CD8-positive, alpha-beta memory T cell (primary cell): Measurements from ENCODE around the gene UBASH3A. TPM values are rescaled to one million over a fixed set of nuclear protein-coding genes. Genes with fewer than 3 reads are reported as not detected.
A peak's percentile ranks its signal among the peaks of the same experiment; 100 is the strongest.

Source experiments
- CTCF ChIA-PET: fragments of 350-600 bp; sonication (Branson Sonifier 250); formaldehyde crosslinking; loops from one replicate; lab custom pipeline; 2021; ENCODE audit warnings: antibody characterized with exemption; lab: Charles Lee
- POLR2A ChIA-PET: fragments of 350-600 bp; sonication (Branson Sonifier 250); formaldehyde crosslinking; loops from one replicate; lab custom pipeline; 2021; ENCODE audit warnings: antibody characterized with exemption; lab: Charles Lee
- DNase-seq, 5 donors: peaks; one replicate each; pipeline versions ENCODE4 v3.0.0 to v3.0.0-alpha.2; 2020 to 2022; ENCODE audit warnings: mixed read lengths in 1 of 5
- H3K27ac ChIP-seq: one replicate; pipeline ENCODE4 v1.7.0; 2013; ENCODE audit warnings: low read depth, mild to moderate bottlenecking, low read length, moderate library complexity
- H3K27me3 ChIP-seq: 2 replicates; pipeline ENCODE4 v1.7.0; 2013; ENCODE audit warnings: low read length, mild to moderate bottlenecking; ENCODE audit not compliant: insufficient read depth, poor library complexity, severe bottlenecking
- H3K36me3 ChIP-seq: 2 replicates; pipeline ENCODE4 v1.7.0; 2013; ENCODE audit warnings: mild to moderate bottlenecking, low read length, moderate library complexity; ENCODE audit not compliant: insufficient read depth
- H3K4me1 ChIP-seq: 2 replicates; pipeline ENCODE4 v1.7.0; 2013; ENCODE audit warnings: mild to moderate bottlenecking, low read length, moderate library complexity; ENCODE audit not compliant: insufficient read depth
- H3K4me3 ChIP-seq: 2 replicates; pipeline ENCODE4 v1.7.0; 2013; ENCODE audit warnings: mild to moderate bottlenecking, low read length
- H3K9me3 ChIP-seq: 2 replicates; pipeline ENCODE4 v1.7.0; 2013; ENCODE audit warnings: mild to moderate bottlenecking, low read length
- H3K27ac Mint-ChIP-seq, 8 donors: one replicate each; pipeline ENCODE4 v1.8.0; 2020 to 2021; ENCODE audit warnings: mixed read lengths in 8 of 8, mild to moderate bottlenecking in 6 of 8, inconsistent platforms in 3 of 8, moderate library complexity in 3 of 8
- H3K27me3 Mint-ChIP-seq, 2 donors: one replicate each; pipeline ENCODE4 v1.8.0; 2020 to 2021; ENCODE audit warnings: mixed read lengths in 2 of 2, mild to moderate bottlenecking in 1 of 2, moderate library complexity in 1 of 2
- H3K36me3 Mint-ChIP-seq, 3 donors: one replicate each; pipeline ENCODE4 v1.8.0; 2020 to 2021; ENCODE audit warnings: mixed read lengths in 3 of 3, inconsistent platforms in 1 of 3, mild to moderate bottlenecking in 1 of 3
- H3K4me1 Mint-ChIP-seq, 3 donors: one replicate each; pipeline ENCODE4 v1.8.0; 2020 to 2021; ENCODE audit warnings: mixed read lengths in 3 of 3, inconsistent platforms in 1 of 3, mild to moderate bottlenecking in 1 of 3
- H3K4me3 Mint-ChIP-seq, 7 donors: one replicate each; pipeline ENCODE4 v1.8.0; 2020 to 2021; ENCODE audit warnings: mixed read lengths in 7 of 7, mild to moderate bottlenecking in 6 of 7, moderate library complexity in 4 of 7, inconsistent platforms in 2 of 7
- H3K9me3 Mint-ChIP-seq, 5 donors: one replicate each; pipeline ENCODE4 v1.8.0; 2020 to 2022; ENCODE audit warnings: mixed read lengths in 5 of 5, mild to moderate bottlenecking in 3 of 5, moderate library complexity in 2 of 5, inconsistent platforms in 1 of 5
- polyA plus RNA-seq: library from polyadenylated mRNA; unstranded; fragments of 300-500 nt; fragmentation: Illumina TruSeq; gene quantifications from one replicate; pipeline ENCODE4 v1.2.3, GENCODE V29; 2021
- total RNA-seq, 2 experiments: library from RNA; stranded (reverse); gene quantifications; one replicate each; pipeline ENCODE4 v1.2.3, GENCODE V29; 2021

Gene UBASH3A
- total and polyA plus RNA-seq, 3 experiments from 2014 or later: 36.4 to 55.1 (median 38.7) TPM

GRCh38 chr21:42392731-42393442 is 10.8 kb upstream of the UBASH3A start:
- H3K9me3 Mint-ChIP-seq: no peaks in the 10 kb centered on the region
- Histone ChIP-seq H3K4me1 (peaks cover 39% of the 10 kb centered on the region), H3K4me3 (no peak overlapping the region), H3K36me3 (no peaks in the 10 kb centered on the region), H3K9me3 (no peaks in the 10 kb centered on the region), H3K27ac (no peak overlapping the region), H3K27me3 (no peaks in the 10 kb centered on the region)
- peak overlapping the region; percentile 2 to 78 (median 48) for H3K4me3 Mint-ChIP-seq
- H3K27ac Mint-ChIP-seq: peak overlapping the region; percentile 1 to 90 (median 26)
- ChIA-PET CTCF (interaction anchor here (0.7 to 2.5 kb wide), 4 partner anchors 11 to 55 kb away, joined by 3 to 12 read pairs (median 4); partner anchors contain the start of gene UBASH3A), POLR2A (interaction anchor here (2.4 kb wide), 1 partner anchor 11 kb away, joined by 19 read pairs; the partner anchor contains the start of gene UBASH3A)
- peaks cover 0 to 5% of the 10 kb centered on the region in 2 donors for H3K27me3 Mint-ChIP-seq
- no peaks in the 10 kb centered on the region for H3K36me3 Mint-ChIP-seq
- H3K4me1 Mint-ChIP-seq: peaks cover 29 to 45% (median 41%) of the 10 kb centered on the region in 3 donors
- DNase-seq: peak in 1 of 5 donors; percentile 63

GRCh38 chr21:42393443-42393950 is 10.2 kb upstream of the UBASH3A start:
- Mint-ChIP-seq H3K36me3 (no peaks in the 10 kb centered on the region), H3K27me3 (peaks cover 0 to 7% of the 10 kb centered on the region in 2 donors), H3K27ac (peak overlapping the region; percentile 1 to 90 (median 26)), H3K4me1 (peaks cover 32 to 51% (median 46%) of the 10 kb centered on the region in 3 donors), H3K9me3 (no peaks in the 10 kb centered on the region), H3K4me3 (peak overlapping the region; percentile 1 to 78 (median 33))
- Histone ChIP-seq H3K27me3 (no peaks in the 10 kb centered on the region), H3K9me3 (no peaks in the 10 kb centered on the region), H3K4me1 (peaks cover 45% of the 10 kb centered on the region), H3K4me3 (no peak overlapping the region), H3K36me3 (no peaks in the 10 kb centered on the region), H3K27ac (no peak overlapping the region)
- no peak for DNase-seq
- ChIA-PET POLR2A (interaction anchor here (2.4 kb wide), 1 partner anchor 11 kb away, joined by 19 read pairs; the partner anchor contains the start of gene UBASH3A), CTCF (interaction anchor here (1.1 to 2.5 kb wide), 3 partner anchors 11 to 55 kb away, joined by 3 to 12 read pairs (median 5); partner anchors contain the start of gene UBASH3A)

GRCh38 chr21:42395302-42395701 is 8.4 kb upstream of the UBASH3A start:
- POLR2A ChIA-PET: interaction anchor here (0.6 kb wide), 2 partner anchors 8 kb away, joined by 3 to 5 read pairs; partner anchors contain the start of gene UBASH3A
- peak in 1 of 5 donors; percentile 29 for DNase-seq
- Histone ChIP-seq H3K9me3 (no peaks in the 10 kb centered on the region), H3K27me3 (no peaks in the 10 kb centered on the region), H3K27ac (no peak overlapping the region), H3K4me1 (peaks cover 32% of the 10 kb centered on the region), H3K4me3 (no peak overlapping the region), H3K36me3 (no peaks in the 10 kb centered on the region)
- H3K36me3 Mint-ChIP-seq: no peaks in the 10 kb centered on the region
- peak overlapping the region in 1 of 8 donors; percentile 55 for H3K27ac Mint-ChIP-seq
- CTCF ChIA-PET: no interaction called here
- H3K27me3 Mint-ChIP-seq: peaks cover 0 to 4% of the 10 kb centered on the region in 2 donors
- H3K4me1 Mint-ChIP-seq: peaks cover 24 to 50% (median 42%) of the 10 kb centered on the region in 3 donors
- no peaks in the 10 kb centered on the region for H3K9me3 Mint-ChIP-seq
- no peak overlapping the region for H3K4me3 Mint-ChIP-seq

- H3K36me3 Mint-ChIP-seq: no peaks in the 10 kb centered on the region
- peaks cover 0 to 2% of the 10 kb centered on the region in 2 donors for H3K27me3 Mint-ChIP-seq
- no peaks in the 10 kb centered on the region for H3K36me3 ChIP-seq
- no peak within 1 kb of the TSS for H3K4me3 ChIP-seq
- no peak within 1 kb of the TSS for H3K4me3 Mint-ChIP-seq
- no peaks in the 10 kb centered on the region for H3K9me3 Mint-ChIP-seq
- peaks cover 26 to 54% (median 46%) of the 10 kb centered on the region in 3 donors for H3K4me1 Mint-ChIP-seq
- DNase-seq: no peak
- no peaks in the 10 kb centered on the region for H3K9me3 ChIP-seq
- ChIA-PET POLR2A (interaction anchor here (0.6 kb wide), 1 partner anchor 8 kb away, joined by 3 read pairs; the partner anchor contains the start of gene UBASH3A), CTCF (no interaction called here)
- peak within 1 kb of the TSS in 4 of 8 donors; percentile 42 to 55 (median 49) for H3K27ac Mint-ChIP-seq
- H3K27ac ChIP-seq: no peak within 1 kb of the TSS
- peaks cover 35% of the 10 kb centered on the region for H3K4me1 ChIP-seq
- no peaks in the 10 kb centered on the region for H3K27me3 ChIP-seq
These were observed 7.6 kb upstream of the UBASH3A start, which contains the start of gene TMPRSS3 for GRCh38 chr21:42395905-42396651. TSS of gene TMPRSS3 (minus strand) at chr21:42396052. CDS start at chr21:42395417, 635 bp downstream.

- Histone ChIP-seq H3K4me3 (no peak overlapping the region), H3K4me1 (peaks cover 45% of the 10 kb centered on the region), H3K36me3 (no peaks in the 10 kb centered on the region), H3K27ac (no peak overlapping the region), H3K27me3 (no peaks in the 10 kb centered on the region), H3K9me3 (no peaks in the 10 kb centered on the region)
- Mint-ChIP-seq H3K27me3 (peaks cover 0 to 2% of the 10 kb centered on the region in 2 donors), H3K4me1 (peaks cover 30 to 58% (median 50%) of the 10 kb centered on the region in 3 donors), H3K27ac (peak overlapping the region in 1 of 8 donors; percentile 2), H3K36me3 (no peaks in the 10 kb centered on the region), H3K9me3 (peaks cover 0 to 6% (median 4%) of the 10 kb centered on the region in 5 donors), H3K4me3 (no peak overlapping the region)
- DNase-seq: no peak
- CTCF ChIA-PET: interaction anchor here (0.9 kb wide), 1 partner anchor 28 kb away, joined by 3 read pairs; no protein-coding TSS in a partner anchor
- POLR2A ChIA-PET: no interaction called here
These were observed 6.6 kb upstream of the UBASH3A start for GRCh38 chr21:42396799-42397745.

- H3K27ac Mint-ChIP-seq: peak overlapping the region in 3 of 8 donors; percentile 2 to 66 (median 26)
- CTCF ChIA-PET: interaction anchor here (0.9 kb wide), 1 partner anchor 27 kb away, joined by 3 read pairs; no protein-coding TSS in a partner anchor
- peaks cover 0 to 2% of the 10 kb centered on the region in 2 donors for H3K27me3 Mint-ChIP-seq
- H3K4me3 Mint-ChIP-seq: no peak overlapping the region
- Histone ChIP-seq H3K27me3 (no peaks in the 10 kb centered on the region), H3K36me3 (no peaks in the 10 kb centered on the region), H3K4me1 (peaks cover 45% of the 10 kb centered on the region), H3K4me3 (no peak overlapping the region), H3K9me3 (no peaks in the 10 kb centered on the region), H3K27ac (no peak overlapping the region)
- POLR2A ChIA-PET: no interaction called here
- H3K9me3 Mint-ChIP-seq: peaks cover 0 to 6% (median 4%) of the 10 kb centered on the region in 5 donors
- DNase-seq: peak in 1 of 5 donors; percentile 19
- no peaks in the 10 kb centered on the region for H3K36me3 Mint-ChIP-seq
- H3K4me1 Mint-ChIP-seq: peaks cover 30 to 58% (median 50%) of the 10 kb centered on the region in 3 donors
These were observed 5.8 kb upstream of the UBASH3A start for GRCh38 chr21:42397746-42398394.
